NT2/D1 (cell line): Measurements from ENCODE around the gene GSTCD.
"Not testable (repeated sequence)": the region's sequence is repeated elsewhere in the genome, so short reads cannot be mapped to it uniquely, and the experiment has no call there.

Experiments
- DNase-seq: peaks from one replicate; pipeline ENCODE4 v3.0.0-alpha.2; 2011; ENCODE audit warnings: low read depth, low spot score
- H3K27me3 ChIP-seq: 2 replicates; pipeline ENCODE4 v1.6.0; 2011; ENCODE audit warnings: mild to moderate bottlenecking; ENCODE audit not compliant: insufficient read length, insufficient read depth
- H3K36me3 ChIP-seq: 2 replicates; pipeline ENCODE4 v1.6.1; 2011; ENCODE audit warnings: mild to moderate bottlenecking, low read length, mixed read lengths; ENCODE audit not compliant: insufficient read depth, insufficient read length
- H3K4me1 ChIP-seq: 2 replicates; pipeline ENCODE4 v1.5.1; 2011; ENCODE audit not compliant: insufficient read depth, insufficient read length
- H3K4me3 ChIP-seq: 2 replicates; pipeline ENCODE4 v1.5.1; 2011; ENCODE audit warnings: low read depth; ENCODE audit not compliant: insufficient read length
- H3K9ac ChIP-seq: 2 replicates; pipeline ENCODE4 v1.6.0; 2011; ENCODE audit warnings: low read depth; ENCODE audit not compliant: insufficient read length
- H3K9me3 ChIP-seq: 2 replicates; pipeline ENCODE4 v1.5.1; 2011; ENCODE audit warnings: mild to moderate bottlenecking, low read length; ENCODE audit not compliant: insufficient read depth
- SUZ12 ChIP-seq: IDR thresholded peaks from 2 replicates; pipeline ENCODE4 v1.6.1; 2011; ENCODE audit not compliant: insufficient read length, insufficient read depth; ENCODE audit errors: extremely low read depth
- YY1 ChIP-seq: IDR thresholded peaks from 2 replicates; pipeline ENCODE4 v1.6.1; 2011; ENCODE audit not compliant: insufficient read length, insufficient read depth
- ZNF274 ChIP-seq: IDR thresholded peaks from 2 replicates; pipeline ENCODE4 v1.6.1; 2011; ENCODE audit warnings: mild to moderate bottlenecking, low read depth, low read length

The GSTCD gene

GRCh38 chr4:105836537-105836936 lies 128.0 kb downstream of the GSTCD start:
- no peak for DNase-seq
- H3K4me1 ChIP-seq = no peaks in the 10 kb centered on the region
- no peak overlapping the region for H3K9ac ChIP-seq
- no peaks in the 10 kb centered on the region for H3K9me3 ChIP-seq
- no peak overlapping the region for H3K4me3 ChIP-seq
- no peaks in the 10 kb centered on the region for H3K27me3 ChIP-seq
- H3K36me3 ChIP-seq = peaks cover 22% of the 10 kb centered on the region
- TF ChIP-seq ZNF274 = no peak
- no peak for TF ChIP-seq SUZ12
- no peak for TF ChIP-seq YY1

GRCh38 chr4:105837037-105837436 lies 128.5 kb downstream of the GSTCD start:
- Histone ChIP-seq H3K4me1 (no peaks in the 10 kb centered on the region), H3K27me3 (no peaks in the 10 kb centered on the region), H3K9ac (no peak overlapping the region), H3K4me3 (no peak overlapping the region), H3K36me3 (peaks cover 25% of the 10 kb centered on the region), H3K9me3 (no peaks in the 10 kb centered on the region)
- DNase-seq = no peak
- TF ChIP-seq YY1 (no peak), ZNF274 (no peak), SUZ12 (no peak)

GRCh38 chr4:105838082-105838481 lies 129.5 kb downstream of the GSTCD start:
- H3K4me3 ChIP-seq = no peak overlapping the region
- TF ChIP-seq SUZ12 (no peak), ZNF274 (no peak), YY1 (no peak)
- H3K36me3 ChIP-seq = peaks cover 34% of the 10 kb centered on the region
- no peaks in the 10 kb centered on the region for H3K9me3 ChIP-seq
- no peaks in the 10 kb centered on the region for H3K27me3 ChIP-seq
- H3K9ac ChIP-seq = no peak overlapping the region
- no peaks in the 10 kb centered on the region for H3K4me1 ChIP-seq
- DNase-seq = no peak

GRCh38 chr4:105840426-105841174 lies 132.0 kb downstream of the GSTCD start:
- no peaks in the 10 kb centered on the region for H3K4me1 ChIP-seq
- H3K27me3 ChIP-seq = no peaks in the 10 kb centered on the region
- H3K9me3 ChIP-seq = no peaks in the 10 kb centered on the region
- H3K36me3 ChIP-seq = peaks cover 41% of the 10 kb centered on the region
- DNase-seq = no peak
- TF ChIP-seq YY1 = no peak
- TF ChIP-seq ZNF274 = no peak
- no peak for TF ChIP-seq SUZ12
- H3K9ac ChIP-seq = no peak overlapping the region
- H3K4me3 ChIP-seq = no peak overlapping the region

- Histone ChIP-seq H3K4me1 (no peaks in the 10 kb centered on the region), H3K27me3 (no peaks in the 10 kb centered on the region), H3K36me3 (peaks cover 35% of the 10 kb centered on the region), H3K9ac (no peak overlapping the region), H3K9me3 (no peaks in the 10 kb centered on the region), H3K4me3 (no peak overlapping the region)
- no peak for TF ChIP-seq ZNF274
- no peak for DNase-seq
Observed at GRCh38 chr4:105843941-105844340, 135.4 kb downstream of the GSTCD start.

GRCh38 chr4:105845559-105845958 lies 137.0 kb downstream of the GSTCD start:
- DNase-seq = no peak
- TF ChIP-seq SUZ12 = no peak
- no peak for TF ChIP-seq YY1
- no peak for TF ChIP-seq ZNF274
- no peak overlapping the region for H3K9ac ChIP-seq
- no peaks in the 10 kb centered on the region for H3K4me1 ChIP-seq
- H3K9me3 ChIP-seq = no peaks in the 10 kb centered on the region
- peaks cover 35% of the 10 kb centered on the region for H3K36me3 ChIP-seq
- no peaks in the 10 kb centered on the region for H3K27me3 ChIP-seq
- no peak overlapping the region for H3K4me3 ChIP-seq

GRCh38 chr4:105848359-105848758 lies 139.8 kb downstream of the GSTCD start:
- not testable (repeated sequence) for DNase-seq

GRCh38 chr4:105851196-105851595 lies 142.6 kb downstream of the GSTCD start:
- no peaks in the 10 kb centered on the region for H3K27me3 ChIP-seq
- no peak overlapping the region for H3K4me3 ChIP-seq
- H3K9me3 ChIP-seq = no peaks in the 10 kb centered on the region
- H3K36me3 ChIP-seq = peaks cover 4% of the 10 kb centered on the region
- no peak for DNase-seq
- H3K9ac ChIP-seq = no peak overlapping the region
- TF ChIP-seq YY1 (no peak), SUZ12 (no peak), ZNF274 (no peak)
- no peaks in the 10 kb centered on the region for H3K4me1 ChIP-seq

More at GRCh38 chr4:105848359-105848758, 139.8 kb downstream of the GSTCD start:
- H3K9ac ChIP-seq, H3K4me1 ChIP-seq, H3K4me3 ChIP-seq, H3K9me3 ChIP-seq, H3K27me3 ChIP-seq: not testable (repeated sequence)
- H3K36me3 ChIP-seq = peaks cover 20% of the 10 kb centered on the region

GRCh38 chr4:105852230-105852629 lies 143.6 kb downstream of the GSTCD start:
- not testable (repeated sequence) for H3K36me3 ChIP-seq, H3K4me1 ChIP-seq, H3K9me3 ChIP-seq, DNase-seq, H3K27me3 ChIP-seq, H3K4me3 ChIP-seq, H3K9ac ChIP-seq
